Endothelial cell of umbilical vein (primary cell): Measurements from ENCODE around the gene TBC1D14. TPM values are rescaled to one million over a fixed set of nuclear protein-coding genes. Genes with fewer than 3 reads are reported as not detected.
A peak's percentile ranks its signal among the peaks of the same experiment; 100 is the strongest.

Experiments
- BruUV-seq: library from RNA; stranded (reverse); fragments of 400-500 nt; replicated peaks from 2 replicates; lab custom pipeline; 2021; lab: Mats Ljungman, UMichigan
- CTCF ChIA-PET: fragments of 300-600, 350-600 bp; sonication (Branson Sonifier 250); formaldehyde crosslinking; loops from one replicate; lab custom pipeline; 2021; ENCODE audit warnings: antibody characterized with exemption, inconsistent platforms; lab: Charles Lee
- POLR2A ChIA-PET: fragments of 300-600, 350-600 bp; sonication (Branson Sonifier 250); formaldehyde crosslinking; loops from one replicate; lab custom pipeline; 2021; ENCODE audit warnings: antibody characterized with exemption, inconsistent platforms; lab: Charles Lee
- DNase-seq: peaks from one replicate; pipeline ENCODE4 v3.0.0-alpha.2; 2011; ENCODE audit warnings: low read depth, low spot score
- FAIRE-seq: peaks from 2 replicates; lab custom pipeline; 2011; peaks lifted over from hg19 to GRCh38; lab: Jason Lieb, UNC
- H2AFZ ChIP-seq: 2 replicates; pipeline ENCODE4 v1.6.0; 2012; ENCODE audit warnings: low read depth, low read length, control low read depth, inconsistent platforms
- H3K27ac ChIP-seq: 2 replicates; pipeline ENCODE4 v1.5.1; 2011; ENCODE audit warnings: low read depth, mild to moderate bottlenecking, control low read depth, low read length, moderate library complexity; ENCODE audit not compliant: insufficient read depth
- H3K27me3 ChIP-seq, 2 experiments: 2 replicates each; pipeline versions ENCODE4 v1.6.0 to v1.6.1; 2011; ENCODE audit warnings: low read length in 2 of 2, mixed read lengths in 1 of 2; ENCODE audit not compliant: control insufficient read depth in 2 of 2, insufficient read depth in 2 of 2
- H3K36me3 ChIP-seq, 2 experiments: 2 replicates in 1 of 2; 3 replicates in 1 of 2; pipeline ENCODE4 v1.5.1; 2011; ENCODE audit warnings: low read length in 2 of 2, mild to moderate bottlenecking in 1 of 2, moderate library complexity in 1 of 2; ENCODE audit not compliant: control insufficient read depth in 2 of 2, insufficient read depth in 2 of 2; ENCODE audit errors: extremely low read depth in 1 of 2
- H3K4me1 ChIP-seq: 3 replicates; pipeline ENCODE4 v1.5.1; 2011; ENCODE audit warnings: mild to moderate bottlenecking, low read length; ENCODE audit not compliant: control insufficient read depth, insufficient read depth; ENCODE audit errors: extremely low read depth
- H3K4me2 ChIP-seq: 2 replicates; pipeline ENCODE4 v1.6.1; 2011; ENCODE audit warnings: low read length, control low read depth, mixed read lengths; ENCODE audit not compliant: insufficient read depth
- H3K4me3 ChIP-seq, 3 experiments: fragments of 200-600 bp in 1 of 3; sonication (generic), shearing (Covaris generic) in 1 of 3; replicated peaks in 1 of 3; 2 replicates each; pipeline ENCODE4 v1.5.1; 2011 to 2016; ENCODE audit warnings: control low read depth in 3 of 3, low read length in 3 of 3, mild to moderate bottlenecking in 2 of 3, inconsistent platforms in 1 of 3, low read depth in 1 of 3, moderate library complexity in 1 of 3; ENCODE audit not compliant: insufficient read depth in 1 of 3
- H3K79me2 ChIP-seq: 2 replicates; pipeline ENCODE4 v1.6.0; 2012; ENCODE audit warnings: low read length, inconsistent platforms; ENCODE audit not compliant: control insufficient read depth, insufficient read depth
- H3K9ac ChIP-seq: replicated peaks from 2 replicates; pipeline ENCODE3; 2011; ENCODE audit warnings: low read length, control low read depth; ENCODE audit not compliant: insufficient read depth; ENCODE audit errors: extremely low read depth
- H3K9me1 ChIP-seq: replicated peaks from 3 replicates; pipeline ENCODE4 v1.6.0; 2011; ENCODE audit warnings: mild to moderate bottlenecking, low read length; ENCODE audit not compliant: control insufficient read depth, insufficient read depth; ENCODE audit errors: extremely low read depth
- H3K9me3 ChIP-seq: replicated peaks from 2 replicates; pipeline ENCODE4 v1.5.1; 2012; ENCODE audit warnings: low read length, inconsistent platforms; ENCODE audit not compliant: control insufficient read depth, insufficient read depth
- H4K20me1 ChIP-seq: replicated peaks from 2 replicates; pipeline ENCODE3; 2011; ENCODE audit warnings: mild to moderate bottlenecking, low read length; ENCODE audit not compliant: control insufficient read depth, insufficient read depth; ENCODE audit errors: extremely low read depth
- CTCF ChIP-seq, 2 donors: IDR thresholded peaks; 1 replicate in 1 of 2; 2 replicates in 1 of 2; pipeline ENCODE4 v1.5.1; 2011; ENCODE audit warnings: low read length in 2 of 2, mild to moderate bottlenecking in 2 of 2, moderate library complexity in 2 of 2, control low read depth in 1 of 2, inconsistent platforms in 1 of 2, low read depth in 1 of 2; ENCODE audit not compliant: insufficient read depth in 1 of 2; ENCODE audit errors: extremely low read depth in 1 of 2
- FOS ChIP-seq: IDR thresholded peaks from 2 replicates; pipeline ENCODE4 v1.6.1; 2011; ENCODE audit warnings: mild to moderate bottlenecking, low read length, moderate library complexity, borderline replicate concordance; ENCODE audit not compliant: insufficient read depth
- GATA2 ChIP-seq: IDR thresholded peaks from 2 replicates; pipeline ENCODE4 v1.7.0; 2011; ENCODE audit warnings: low read depth, mild to moderate bottlenecking, moderate library complexity, mixed read lengths, low read length; ENCODE audit not compliant: insufficient read length, insufficient read depth
- JUN ChIP-seq: IDR thresholded peaks from 2 replicates; pipeline ENCODE4 v1.6.1; 2011; ENCODE audit warnings: borderline replicate concordance, low read depth; ENCODE audit not compliant: insufficient read length, insufficient read depth
- MAX ChIP-seq: IDR thresholded peaks from 2 replicates; pipeline ENCODE4 v1.6.1; 2011; ENCODE audit not compliant: insufficient read depth, insufficient read length
- MYC ChIP-seq: IDR thresholded peaks from one replicate; pipeline ENCODE4 v1.6.1; 2011; ENCODE audit warnings: mild to moderate bottlenecking, low read depth, low read length
- POLR2A ChIP-seq: IDR thresholded peaks from 2 replicates; pipeline ENCODE4 v1.6.1; 2012; ENCODE audit warnings: low read depth, mild to moderate bottlenecking, control low read depth, low read length
- POLR2AphosphoS5 ChIP-seq: IDR thresholded peaks from 2 replicates; pipeline ENCODE4 v1.6.1; 2012; ENCODE audit warnings: low read depth, mild to moderate bottlenecking, control low read depth, low read length, moderate library complexity; ENCODE audit not compliant: insufficient read depth
- dilution Hi-C: fragments of 300-500 bp; cut with MboI; formaldehyde crosslinking; loops from one replicate; pipeline ENCODE4 v1.15.0; 2019; ENCODE audit warnings: low sequenced_read_pairs; ENCODE audit not compliant: extremely low pct_ligation_motif_present
- intact Hi-C: fragments of 100-400 bp; cut with micrococcal nuclease; formaldehyde crosslinking; loops from one replicate; pipeline ENCODE4 v1.10.0; 2022
- polyA plus RNA-seq, 4 experiments: library from polyadenylated mRNA; depleted of rRNA in 3 of 4; stranded (reverse) in 3 of 4; unstranded in 1 of 4; fragments of >200 nt; gene quantifications; 2 replicates each; pipeline versions ENCODE4 v1.2.1 to v1.2.3, GENCODE V29; 2011 to 2012; ENCODE audit warnings: missing spikeins in 1 of 4
- total RNA-seq: library from RNA; stranded (reverse); gene quantifications from 2 replicates; pipeline ENCODE4 v1.2.3, GENCODE V29; 2021

TBC1D14 gene
- total and polyA plus RNA-seq, 2 donors (not counting 3 experiments of a cell fraction or from before 2014, with no cell fraction given) = 23.7 to 24.8 TPM

DNA sequence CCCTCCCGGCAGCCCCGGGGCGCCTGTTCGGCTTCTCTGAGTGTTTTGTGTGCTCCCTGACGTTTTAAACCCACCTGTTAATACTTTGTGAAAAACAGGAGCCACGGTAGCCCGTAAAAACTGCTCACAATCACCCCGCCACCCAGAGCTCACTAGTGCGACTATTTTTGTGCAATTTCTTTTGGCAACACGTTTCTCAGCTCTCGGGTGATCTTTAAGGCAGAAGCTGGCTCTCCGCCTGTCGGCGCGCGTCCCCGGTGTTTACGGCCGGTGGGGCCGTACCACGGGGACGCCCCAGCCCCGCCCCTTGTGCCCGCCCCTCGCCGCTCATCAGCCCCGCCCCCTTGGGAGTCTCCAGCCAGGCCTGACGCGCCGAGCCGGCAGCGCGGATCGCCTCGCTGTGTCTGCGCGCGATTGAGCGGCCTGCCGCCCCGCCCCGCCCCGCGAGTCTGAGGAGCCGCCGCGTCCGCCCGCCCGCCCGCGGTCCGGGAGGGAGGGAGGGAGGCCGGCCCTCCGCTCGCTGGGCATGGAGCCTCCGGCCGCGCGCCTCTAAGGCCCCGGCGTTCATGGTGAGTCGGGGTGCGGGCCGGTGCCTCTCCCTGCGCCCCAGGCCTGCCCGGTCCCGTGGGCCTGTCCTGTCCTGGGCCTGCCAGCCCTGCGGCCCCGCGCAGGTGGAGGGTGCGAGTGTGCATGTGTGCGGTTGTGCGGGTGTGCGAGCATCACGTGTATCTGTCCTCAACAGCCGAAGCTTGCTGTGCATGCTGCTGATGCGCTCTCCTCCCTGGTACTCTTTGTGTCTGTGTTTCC lies 77.4 kb downstream of the TBC1D14 start:
- Histone ChIP-seq H3K79me2 (peaks cover 19% of the 10 kb centered on the region), H3K4me1 (peaks cover 60% of the 10 kb centered on the region), H3K27ac (peak overlapping the region; percentile 77), H3K9me3 (no peaks in the 10 kb centered on the region), H3K9me1 (no peaks in the 10 kb centered on the region), H3K4me3 (peak overlapping the region; percentile 62 to 80 (median 73)), H3K36me3 (no peaks in the 10 kb centered on the region), H4K20me1 (no peaks in the 10 kb centered on the region), H3K9ac (peak overlapping the region; percentile 80), H2AFZ (peak overlapping the region; percentile 28), H3K4me2 (peak overlapping the region; percentile 81), H3K27me3 (no peaks in the 10 kb centered on the region)
- CTCF ChIA-PET = interaction anchor here (0.8 to 3.2 kb wide), 8 partner anchors 14 to 267 kb away, joined by 3 to 28 read pairs (median 4); partner anchors contain the start of genes GRPEL1 and TBC1D14
- peak; percentile 87 for TF ChIP-seq POLR2A
- TF ChIP-seq MYC = no peak
- no peak for TF ChIP-seq FOS
- no peak for TF ChIP-seq CTCF (IDR thresholded peaks at IDR 0.05; ENCODE audit: extremely low read depth in 1 of 2, insufficient read depth in 1 of 2, low read depth in 1 of 2, low read length in 2 of 2)
- TF ChIP-seq MAX = peak; percentile 20
- no peak for TF ChIP-seq JUN
- no peak for TF ChIP-seq GATA2
- peak; percentile 48 for TF ChIP-seq POLR2AphosphoS5
- DNase-seq (peak; percentile 92), FAIRE-seq (peak; percentile 75)
- POLR2A ChIA-PET = interaction anchor here (1.0 to 1.7 kb wide), 2 partner anchors 57 to 78 kb away, joined by 3 to 6 read pairs; partner anchors contain the start of genes TADA2B and TBC1D14
- no TSS peak for BruUV-seq
- dilution Hi-C loops (loop anchor here (5.0 kb wide), 1 partner anchor 35 kb away; no protein-coding TSS in a partner anchor), intact Hi-C loops (loop anchor here (1.0 to 2.0 kb wide), 4 partner anchors 56 to 204 kb away; partner anchors contain the start of genes GRPEL1, KIAA0232, TADA2B and TBC1D14)
